Mesendoderm (in vitro differentiated cells): Measurements from ENCODE around the gene BASP1.

Experiments used
- DNase-seq: peaks from one replicate; pipeline ENCODE4 v3.0.0; 2013
- H2AK5ac ChIP-seq: 2 replicates; pipeline ENCODE4 v1.6.1; 2013; ENCODE audit warnings: low read length, inconsistent platforms
- H2BK120ac ChIP-seq: 2 replicates; pipeline ENCODE4 v1.6.1; 2013; ENCODE audit warnings: low read depth, mild to moderate bottlenecking, low read length, moderate library complexity, mixed read lengths
- H2BK15ac ChIP-seq: replicated peaks from 2 replicates; pipeline ENCODE4 v1.6.1; 2013; ENCODE audit warnings: low read depth, mild to moderate bottlenecking, moderate library complexity
- H2BK5ac ChIP-seq: 2 replicates; pipeline ENCODE4 v1.6.1; 2013; ENCODE audit warnings: low read length, inconsistent platforms
- H3K18ac ChIP-seq: 2 replicates; pipeline ENCODE4 v1.6.1; 2013; ENCODE audit warnings: mild to moderate bottlenecking, low read length, mixed read lengths
- H3K23ac ChIP-seq: one replicate; pipeline ENCODE4 v1.6.1; 2013; ENCODE audit warnings: low read length
- H3K27ac ChIP-seq: 2 replicates; pipeline ENCODE4 v1.5.1; 2013; ENCODE audit warnings: low read depth, mild to moderate bottlenecking, inconsistent platforms, low read length, moderate library complexity
- H3K27me3 ChIP-seq: 2 replicates; pipeline ENCODE4 v1.6.1; 2013; ENCODE audit warnings: low read length, control low read depth, mild to moderate bottlenecking, inconsistent platforms; ENCODE audit not compliant: insufficient read depth, poor library complexity
- H3K36me3 ChIP-seq: 2 replicates; pipeline ENCODE4 v1.6.1; 2013; ENCODE audit warnings: low read length, inconsistent platforms; ENCODE audit not compliant: control insufficient read depth, insufficient read depth
- H3K4ac ChIP-seq: one replicate; pipeline ENCODE4 v1.6.1; 2013; ENCODE audit warnings: low read depth, mild to moderate bottlenecking, low read length, moderate library complexity
- H3K4me1 ChIP-seq: 2 replicates; pipeline ENCODE4 v1.6.1; 2013; ENCODE audit warnings: low read depth, low read length, inconsistent platforms; ENCODE audit not compliant: control insufficient read depth
- H3K4me2 ChIP-seq: 2 replicates; pipeline ENCODE4 v1.6.1; 2013; ENCODE audit warnings: low read length
- H3K4me3 ChIP-seq: 2 replicates; pipeline ENCODE4 v1.5.1; 2013; ENCODE audit warnings: mild to moderate bottlenecking, low read length
- H3K56ac ChIP-seq: one replicate; pipeline ENCODE4 v1.6.1; 2013; ENCODE audit warnings: low read length
- H3K79me1 ChIP-seq: 2 replicates; pipeline ENCODE4 v1.6.1; 2013; ENCODE audit warnings: low read length, inconsistent platforms
- H3K79me2 ChIP-seq: 2 replicates; pipeline ENCODE4 v1.6.1; 2013; ENCODE audit warnings: mild to moderate bottlenecking, low read length; ENCODE audit not compliant: control insufficient read depth, insufficient read depth
- H3K9ac ChIP-seq: 2 replicates; pipeline ENCODE4 v1.6.1; 2013; ENCODE audit warnings: low read length, inconsistent platforms
- H4K5ac ChIP-seq: one replicate; pipeline ENCODE4 v1.6.1; 2013; ENCODE audit warnings: low read length
- H4K8ac ChIP-seq: one replicate; pipeline ENCODE4 v1.6.1; 2013; ENCODE audit warnings: low read depth, mild to moderate bottlenecking, control low read depth, low read length, moderate library complexity
- WGBS: extraction: QIAGEN DNeasy Blood & Tissue Kit; methylation state at CpG from one replicate; pipeline ENCODE4 v1.1.7; 2013; ENCODE audit warnings: low lambda C conversion rate, missing lambda C conversion rate; ENCODE audit not compliant: insufficient coverage; ENCODE audit errors: extremely low coverage; 5-methylcytosine and 5-hydroxymethylcytosine counted together

Gene BASP1

GRCh38 chr5:17212996-17213395, 4.4 kb upstream of the BASP1 start:
- WGBS: no CpG with 5 or more reads among the region's 3 CpGs
- H3K18ac ChIP-seq: no peak overlapping the region
- no peak overlapping the region for H2BK15ac ChIP-seq
- H3K9ac ChIP-seq: no peak overlapping the region
- no peaks in the 10 kb centered on the region for H3K27me3 ChIP-seq
- H3K36me3 ChIP-seq: no peaks in the 10 kb centered on the region
- H3K56ac ChIP-seq: no peak overlapping the region
- H2BK5ac ChIP-seq: no peak overlapping the region
- H3K23ac ChIP-seq: no peak overlapping the region
- H4K8ac ChIP-seq: no peak overlapping the region
- no peak overlapping the region for H3K4me2 ChIP-seq
- H3K4me3 ChIP-seq: no peak overlapping the region
- no peaks in the 10 kb centered on the region for H3K79me1 ChIP-seq
- H2AK5ac ChIP-seq: no peak overlapping the region
- H3K4me1 ChIP-seq: no peaks in the 10 kb centered on the region
- no peaks in the 10 kb centered on the region for H3K79me2 ChIP-seq
- H3K4ac ChIP-seq: no peak overlapping the region
- no peak for DNase-seq
- no peak overlapping the region for H4K5ac ChIP-seq
- no peak overlapping the region for H2BK120ac ChIP-seq
- no peak overlapping the region for H3K27ac ChIP-seq

DNA sequence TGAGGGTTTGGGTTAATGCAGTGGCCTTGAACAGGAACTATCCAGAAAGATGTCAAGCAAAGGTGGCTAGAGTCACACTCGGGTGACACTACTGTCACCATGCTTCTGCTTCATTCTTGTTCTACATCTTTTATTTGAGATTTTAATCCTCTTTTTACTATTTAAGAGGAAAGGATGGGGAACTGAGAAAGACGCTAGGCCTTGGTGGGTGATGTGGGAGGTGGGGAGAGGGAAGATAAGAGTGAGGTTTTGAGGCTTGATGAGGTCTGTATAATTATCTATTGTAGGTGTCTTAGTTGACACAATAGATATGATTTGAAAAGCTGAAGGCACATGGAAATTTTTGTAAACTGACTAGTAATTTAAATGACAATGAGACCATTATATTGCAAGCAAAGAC, 3.5 kb upstream of the BASP1 start:
- no peak overlapping the region for H3K4ac ChIP-seq
- no peak overlapping the region for H3K4me2 ChIP-seq
- no peak overlapping the region for H3K23ac ChIP-seq
- no peak overlapping the region for H3K18ac ChIP-seq
- peak overlapping the region; percentile 15 for H3K56ac ChIP-seq
- no peaks in the 10 kb centered on the region for H3K79me1 ChIP-seq
- no peak overlapping the region for H2BK120ac ChIP-seq
- no peak overlapping the region for H2BK5ac ChIP-seq
- peaks cover 8% of the 10 kb centered on the region for H3K79me2 ChIP-seq
- 100% methylated on average over 1 of the region's 2 CpGs for WGBS
- no peaks in the 10 kb centered on the region for H3K27me3 ChIP-seq
- DNase-seq: no peak
- no peak overlapping the region for H2BK15ac ChIP-seq
- H3K27ac ChIP-seq: no peak overlapping the region
- H3K9ac ChIP-seq: no peak overlapping the region
- no peak overlapping the region for H4K8ac ChIP-seq
- H3K36me3 ChIP-seq: no peaks in the 10 kb centered on the region
- H3K4me1 ChIP-seq: no peaks in the 10 kb centered on the region
- H3K4me3 ChIP-seq: no peak overlapping the region
- H4K5ac ChIP-seq: no peak overlapping the region
- no peak overlapping the region for H2AK5ac ChIP-seq

GRCh38 chr5:17214893-17215292, 2.5 kb upstream of the BASP1 start:
- Histone ChIP-seq H2BK15ac (no peak overlapping the region), H3K4ac (no peak overlapping the region), H2BK5ac (no peak overlapping the region), H3K4me1 (no peaks in the 10 kb centered on the region), H3K27me3 (no peaks in the 10 kb centered on the region), H3K36me3 (no peaks in the 10 kb centered on the region), H4K8ac (no peak overlapping the region), H3K23ac (no peak overlapping the region), H2BK120ac (no peak overlapping the region), H3K56ac (no peak overlapping the region), H2AK5ac (no peak overlapping the region), H3K9ac (no peak overlapping the region), H3K18ac (no peak overlapping the region), H3K4me2 (no peak overlapping the region), H3K79me2 (peaks cover 17% of the 10 kb centered on the region), H3K79me1 (no peaks in the 10 kb centered on the region), H3K27ac (no peak overlapping the region), H4K5ac (no peak overlapping the region), H3K4me3 (no peak overlapping the region)
- no peak for DNase-seq
- no CpG with 5 or more reads among the region's 2 CpGs for WGBS

DNA sequence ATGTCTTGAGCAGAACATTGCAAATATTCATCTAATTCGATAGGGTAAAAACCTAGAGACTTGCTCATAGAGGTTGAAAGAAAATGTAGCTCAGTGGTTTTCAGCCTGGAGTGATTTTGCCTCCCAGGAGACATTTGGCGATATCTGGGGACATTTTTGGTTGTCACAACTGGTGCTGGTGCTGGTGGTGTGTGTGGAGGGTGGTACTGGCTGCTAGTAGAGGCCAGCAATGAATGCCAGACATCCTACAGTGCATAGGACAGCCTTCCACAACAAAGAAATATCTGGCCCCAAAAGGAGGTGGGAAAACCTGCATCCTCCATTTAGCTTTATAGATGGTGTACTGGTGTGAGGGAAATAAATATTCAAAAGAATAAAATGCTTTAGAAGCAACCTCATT, 2.1 kb upstream of the BASP1 start:
- Histone ChIP-seq H3K79me2 (peaks cover 20% of the 10 kb centered on the region), H3K27ac (no peak overlapping the region)

GRCh38 chr5:17216176-17216973, 1.1 kb upstream of the BASP1 start:
- Histone ChIP-seq H2BK5ac (no peak overlapping the region), H3K18ac (no peak overlapping the region), H3K4me1 (peaks cover 2% of the 10 kb centered on the region), H4K8ac (no peak overlapping the region), H3K9ac (peak overlapping the region; percentile 33), H3K23ac (no peak overlapping the region), H4K5ac (no peak overlapping the region), H2AK5ac (no peak overlapping the region), H2BK120ac (no peak overlapping the region), H3K4ac (no peak overlapping the region), H3K36me3 (no peaks in the 10 kb centered on the region), H3K79me1 (no peaks in the 10 kb centered on the region), H2BK15ac (no peak overlapping the region), H3K27ac (no peak overlapping the region), H3K4me3 (peak overlapping the region; percentile 54), H3K79me2 (peaks cover 26% of the 10 kb centered on the region), H3K4me2 (peak overlapping the region; percentile 95), H3K56ac (peak overlapping the region; percentile 66), H3K27me3 (no peaks in the 10 kb centered on the region)
- DNase-seq: peak; percentile 94
- no CpG with 5 or more reads among the region's 59 CpGs for WGBS

More for the DNA sequence above, 2.1 kb upstream of the BASP1 start:
- no peak overlapping the region for H3K18ac ChIP-seq
- H2BK5ac ChIP-seq: no peak overlapping the region
- no peak overlapping the region for H3K9ac ChIP-seq
- H4K5ac ChIP-seq: no peak overlapping the region
- no peak overlapping the region for H2AK5ac ChIP-seq
- no peak overlapping the region for H3K23ac ChIP-seq
- H2BK120ac ChIP-seq: no peak overlapping the region
- no peak overlapping the region for H3K56ac ChIP-seq
- no peak for DNase-seq
- H3K27me3 ChIP-seq: no peaks in the 10 kb centered on the region
- no CpG with 5 or more reads among the region's 2 CpGs for WGBS
- no peak overlapping the region for H3K4me3 ChIP-seq
- no peak overlapping the region for H2BK15ac ChIP-seq
- H3K4me1 ChIP-seq: no peaks in the 10 kb centered on the region
- H3K4me2 ChIP-seq: no peak overlapping the region
- no peak overlapping the region for H4K8ac ChIP-seq
- H3K36me3 ChIP-seq: no peaks in the 10 kb centered on the region
- no peak overlapping the region for H3K4ac ChIP-seq
- no peaks in the 10 kb centered on the region for H3K79me1 ChIP-seq
